ENCODE results near the gene ILDR2.

The ILDR2 gene

DNA sequence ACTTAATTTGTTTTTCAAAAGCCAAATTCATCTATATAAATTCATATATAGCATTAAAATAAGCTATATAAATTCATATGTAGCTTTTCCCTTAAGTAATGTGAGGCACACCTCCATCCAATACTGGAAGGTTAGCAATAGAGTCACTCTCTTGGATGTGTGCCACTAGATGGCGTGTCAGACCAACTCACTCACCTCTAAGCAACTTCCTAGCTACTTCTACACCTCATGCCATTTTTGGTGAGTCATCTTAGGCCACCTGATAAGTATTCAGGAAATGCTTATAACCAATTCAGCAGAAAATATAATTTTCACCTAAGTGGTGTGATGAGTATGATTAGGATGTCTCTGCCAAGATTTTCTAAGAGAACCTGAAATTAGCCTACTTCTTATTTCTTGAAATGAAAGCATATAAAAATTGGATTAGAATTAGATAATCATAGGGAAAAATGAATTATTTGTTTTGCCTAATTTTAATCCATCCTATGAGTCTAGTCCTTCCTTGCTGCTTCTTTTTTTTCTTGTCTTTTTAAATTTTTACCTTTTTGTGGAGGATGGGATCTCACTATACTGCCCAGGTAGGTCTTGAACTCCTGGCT, 64.8 kb downstream of the ILDR2 start:
- DNase-seq: peak; percentile 83
- H3K27ac ChIP-seq: no peak overlapping the region
- no peaks in the 10 kb centered on the region for H3K27me3 ChIP-seq (replicated peaks)
- in situ Hi-C loops (cut with HindIII; ENCODE audit: low pct_ligation_motif_present, low sequenced_read_pairs): loop anchor here (10.0 kb wide), 1 partner anchor 154 kb away; no protein-coding TSS in a partner anchor
- H3K4me3 ChIP-seq (ENCODE audit: low read depth, low read length): no peak overlapping the region
- TF ChIP-seq, protein P1, sequence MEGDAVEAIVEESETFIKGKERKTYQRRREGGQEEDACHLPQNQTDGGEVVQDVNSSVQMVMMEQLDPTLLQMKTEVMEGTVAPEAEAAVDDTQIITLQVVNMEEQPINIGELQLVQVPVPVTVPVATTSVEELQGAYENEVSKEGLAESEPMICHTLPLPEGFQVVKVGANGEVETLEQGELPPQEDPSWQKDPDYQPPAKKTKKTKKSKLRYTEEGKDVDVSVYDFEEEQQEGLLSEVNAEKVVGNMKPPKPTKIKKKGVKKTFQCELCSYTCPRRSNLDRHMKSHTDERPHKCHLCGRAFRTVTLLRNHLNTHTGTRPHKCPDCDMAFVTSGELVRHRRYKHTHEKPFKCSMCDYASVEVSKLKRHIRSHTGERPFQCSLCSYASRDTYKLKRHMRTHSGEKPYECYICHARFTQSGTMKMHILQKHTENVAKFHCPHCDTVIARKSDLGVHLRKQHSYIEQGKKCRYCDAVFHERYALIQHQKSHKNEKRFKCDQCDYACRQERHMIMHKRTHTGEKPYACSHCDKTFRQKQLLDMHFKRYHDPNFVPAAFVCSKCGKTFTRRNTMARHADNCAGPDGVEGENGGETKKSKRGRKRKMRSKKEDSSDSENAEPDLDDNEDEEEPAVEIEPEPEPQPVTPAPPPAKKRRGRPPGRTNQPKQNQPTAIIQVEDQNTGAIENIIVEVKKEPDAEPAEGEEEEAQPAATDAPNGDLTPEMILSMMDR (IDR thresholded peaks at IDR 0.05; ENCODE audit: low read depth, low read length, missing control alignments): peak; percentile 82
- no peaks in the 10 kb centered on the region for H3K36me3 ChIP-seq (replicated peaks)

DNA sequence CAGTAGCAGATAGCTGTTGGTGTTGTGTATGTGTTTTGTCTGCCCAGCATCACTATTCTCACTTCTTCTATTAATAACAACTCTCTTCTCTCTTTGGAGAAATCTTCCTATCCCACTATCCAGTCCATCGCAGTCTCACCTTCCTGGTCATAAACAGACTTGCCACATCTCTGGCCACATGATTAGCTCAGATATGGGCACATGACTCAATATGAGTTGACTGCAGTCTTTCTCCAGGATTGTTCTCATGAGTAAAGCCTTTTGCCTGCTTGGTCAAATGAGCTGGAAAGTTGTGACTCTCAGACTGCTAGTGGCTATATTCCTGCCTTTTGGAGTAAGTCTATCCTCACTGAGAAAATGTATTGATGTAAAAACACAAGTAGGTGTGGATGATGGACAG, 66.4 kb downstream of the ILDR2 start:
- peak; percentile 16 for DNase-seq
- in situ Hi-C loops (cut with HindIII; ENCODE audit: low pct_ligation_motif_present, low sequenced_read_pairs): no loop called here

DNA sequence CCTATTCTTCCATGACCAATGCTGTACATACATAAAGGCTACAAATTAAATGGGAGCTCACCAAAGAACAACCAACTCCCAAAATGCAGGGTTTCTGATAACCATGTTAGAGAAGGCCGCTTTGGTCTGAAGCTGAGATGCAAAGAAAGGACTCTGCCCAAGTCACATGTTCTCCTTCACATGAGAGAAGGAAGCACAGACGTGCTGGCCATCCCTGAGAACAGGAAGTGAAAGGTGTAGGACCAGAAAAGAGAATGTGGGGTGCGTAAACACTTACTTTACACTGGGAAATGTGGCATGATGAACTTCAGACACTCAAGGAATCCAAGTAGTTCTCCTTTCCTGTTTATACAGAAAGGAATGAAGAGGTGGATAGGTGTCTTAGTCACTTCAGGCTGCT, 67.6 kb downstream of the ILDR2 start:
- no peak overlapping the region for H3K27ac ChIP-seq
- H3K36me3 ChIP-seq (replicated peaks): no peaks in the 10 kb centered on the region
- H3K27me3 ChIP-seq (replicated peaks): no peaks in the 10 kb centered on the region
- in situ Hi-C loops (cut with HindIII; ENCODE audit: low pct_ligation_motif_present, low sequenced_read_pairs): no loop called here
- TF ChIP-seq, protein P1 (IDR thresholded peaks at IDR 0.05; ENCODE audit: low read depth, low read length, missing control alignments): no peak
- no peak overlapping the region for H3K4me3 ChIP-seq (ENCODE audit: low read depth, low read length)
- no peak for DNase-seq

More for the DNA sequence above, 66.4 kb downstream of the ILDR2 start:
- TF ChIP-seq, protein P1 (IDR thresholded peaks at IDR 0.05; ENCODE audit: low read depth, low read length, missing control alignments): no peak
- no peak overlapping the region for H3K4me3 ChIP-seq (ENCODE audit: low read depth, low read length)
- no peak overlapping the region for H3K27ac ChIP-seq
- no peaks in the 10 kb centered on the region for H3K36me3 ChIP-seq (replicated peaks)
- H3K27me3 ChIP-seq (replicated peaks): no peaks in the 10 kb centered on the region

DNA sequence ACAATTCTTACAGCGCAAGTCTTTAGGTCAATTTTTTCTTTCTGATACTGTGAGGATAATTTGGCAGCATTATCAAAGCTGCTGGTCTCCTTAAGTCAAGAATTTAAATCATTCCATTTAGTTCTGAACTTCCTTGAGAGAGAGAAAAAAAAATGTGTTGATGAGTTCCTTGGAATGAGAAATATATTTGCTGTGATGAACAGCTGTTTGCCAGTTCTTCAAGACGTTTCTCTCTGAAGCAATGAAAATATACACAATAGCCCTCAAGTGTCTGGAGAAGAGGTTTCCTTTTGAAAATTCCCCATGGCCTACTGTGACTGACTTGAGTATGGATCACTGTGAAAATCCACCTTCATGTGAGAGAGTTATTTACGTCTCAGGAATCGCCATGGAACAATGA, 68.3 kb downstream of the ILDR2 start:
- DNase-seq: no peak
- no peak overlapping the region for H3K4me3 ChIP-seq (ENCODE audit: low read depth, low read length)
- H3K27me3 ChIP-seq (replicated peaks): no peaks in the 10 kb centered on the region
- in situ Hi-C loops (cut with HindIII; ENCODE audit: low pct_ligation_motif_present, low sequenced_read_pairs): no loop called here
- H3K36me3 ChIP-seq (replicated peaks): no peaks in the 10 kb centered on the region
- H3K27ac ChIP-seq: no peak overlapping the region
- TF ChIP-seq, protein P1 (IDR thresholded peaks at IDR 0.05; ENCODE audit: low read depth, low read length, missing control alignments): no peak

DNA sequence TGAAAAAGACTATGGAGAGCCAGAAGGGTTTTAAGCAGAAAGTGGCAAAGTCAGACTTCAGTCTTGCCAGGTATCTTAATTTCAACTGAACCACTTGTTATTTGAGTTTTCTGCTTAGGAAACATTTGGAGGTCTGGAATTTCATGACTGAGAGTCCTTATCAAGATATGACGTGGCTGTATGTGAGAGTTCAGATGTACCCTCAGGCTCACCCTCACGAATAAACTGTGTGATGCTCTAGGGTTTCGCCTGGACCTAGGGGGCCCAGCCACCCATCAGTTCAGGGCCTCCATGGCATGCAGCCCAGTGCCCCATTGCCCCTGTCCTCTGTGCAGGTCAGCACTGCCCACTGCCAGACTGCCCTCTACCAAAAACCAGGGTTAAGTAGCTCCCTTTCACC, 68.7 kb downstream of the ILDR2 start:
- TF ChIP-seq, protein P1 (IDR thresholded peaks at IDR 0.05; ENCODE audit: low read depth, low read length, missing control alignments): no peak
- Histone ChIP-seq H3K4me3 (ENCODE audit: low read depth, low read length) (no peak overlapping the region), H3K27me3 (replicated peaks) (no peaks in the 10 kb centered on the region), H3K36me3 (replicated peaks) (no peaks in the 10 kb centered on the region), H3K27ac (no peak overlapping the region)
- in situ Hi-C loops (cut with HindIII; ENCODE audit: low pct_ligation_motif_present, low sequenced_read_pairs): no loop called here
- DNase-seq: no peak

DNA sequence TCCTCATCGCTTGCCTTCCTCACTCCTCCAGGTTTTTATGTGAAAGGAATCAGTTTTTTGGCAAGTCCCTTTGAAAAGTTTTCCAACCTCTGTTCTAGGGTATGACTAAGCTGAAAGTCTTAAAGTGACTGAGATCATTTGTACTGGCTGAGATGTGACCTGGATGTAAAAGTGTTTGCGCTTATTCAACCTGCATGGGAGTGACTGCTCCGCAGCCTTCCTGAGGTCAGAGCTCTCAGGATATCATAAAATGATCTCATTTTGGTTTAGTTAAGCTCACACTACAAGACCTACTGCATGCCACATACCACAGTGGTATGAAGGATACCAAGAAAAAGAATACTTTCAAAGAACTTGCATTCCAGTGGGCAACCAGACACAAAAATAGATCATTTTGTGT, 69.4 kb downstream of the ILDR2 start:
- no peaks in the 10 kb centered on the region for H3K36me3 ChIP-seq (replicated peaks)
- peak; percentile 78 for DNase-seq
- H3K27me3 ChIP-seq (replicated peaks): no peaks in the 10 kb centered on the region
- in situ Hi-C loops (cut with HindIII; ENCODE audit: low pct_ligation_motif_present, low sequenced_read_pairs): no loop called here
- TF ChIP-seq, protein P1 (IDR thresholded peaks at IDR 0.05; ENCODE audit: low read depth, low read length, missing control alignments): no peak
- no peak overlapping the region for H3K4me3 ChIP-seq (ENCODE audit: low read depth, low read length)
- H3K27ac ChIP-seq: peak overlapping the region; percentile 12

All from brain microvascular endothelial cell (primary cell).